Stimulated activated naive B cell treated with anti-CD40 and anti-IgM and Interleukin-4, amounts not matched to agents 10 μg/mL and 1 μg/mL and 100 μg/mL, for 72 hours (primary cell): Measurements from ENCODE around the gene FMO3.

Experiments used
- ATAC-seq, 2 donors: fragments of 150-1000 bp; cut with Tn5 transposase; replicated peaks; 2 replicates each; pipeline ENCODE4 v1.10.0; 2021; ENCODE audit warnings: moderate library complexity in 1 of 2
- DNase-seq: peaks from one replicate; pipeline ENCODE4 v3.0.0; 2021
- H3K27ac Mint-ChIP-seq: one replicate; pipeline ENCODE4 v1.8.0; 2022; ENCODE audit warnings: mild to moderate bottlenecking, mixed read lengths
- H3K27me3 Mint-ChIP-seq, 2 donors: one replicate each; pipeline ENCODE4 v1.8.0; 2022; ENCODE audit warnings: mixed read lengths in 2 of 2
- H3K36me3 Mint-ChIP-seq, 2 donors: one replicate each; pipeline ENCODE4 v1.8.0; 2022; ENCODE audit warnings: mixed read lengths in 2 of 2, mild to moderate bottlenecking in 1 of 2
- H3K4me1 Mint-ChIP-seq, 2 donors: one replicate each; pipeline ENCODE4 v1.8.0; 2022; ENCODE audit warnings: mixed read lengths in 2 of 2, mild to moderate bottlenecking in 1 of 2
- H3K4me3 Mint-ChIP-seq, 2 donors: one replicate each; pipeline ENCODE4 v1.8.0; 2022; ENCODE audit warnings: mild to moderate bottlenecking in 2 of 2, mixed read lengths in 2 of 2, moderate library complexity in 1 of 2
- H3K9me3 Mint-ChIP-seq, 2 donors: one replicate each; pipeline ENCODE4 v1.8.0; 2022; ENCODE audit warnings: mixed read lengths in 2 of 2, mild to moderate bottlenecking in 1 of 2

FMO3 gene

DNA sequence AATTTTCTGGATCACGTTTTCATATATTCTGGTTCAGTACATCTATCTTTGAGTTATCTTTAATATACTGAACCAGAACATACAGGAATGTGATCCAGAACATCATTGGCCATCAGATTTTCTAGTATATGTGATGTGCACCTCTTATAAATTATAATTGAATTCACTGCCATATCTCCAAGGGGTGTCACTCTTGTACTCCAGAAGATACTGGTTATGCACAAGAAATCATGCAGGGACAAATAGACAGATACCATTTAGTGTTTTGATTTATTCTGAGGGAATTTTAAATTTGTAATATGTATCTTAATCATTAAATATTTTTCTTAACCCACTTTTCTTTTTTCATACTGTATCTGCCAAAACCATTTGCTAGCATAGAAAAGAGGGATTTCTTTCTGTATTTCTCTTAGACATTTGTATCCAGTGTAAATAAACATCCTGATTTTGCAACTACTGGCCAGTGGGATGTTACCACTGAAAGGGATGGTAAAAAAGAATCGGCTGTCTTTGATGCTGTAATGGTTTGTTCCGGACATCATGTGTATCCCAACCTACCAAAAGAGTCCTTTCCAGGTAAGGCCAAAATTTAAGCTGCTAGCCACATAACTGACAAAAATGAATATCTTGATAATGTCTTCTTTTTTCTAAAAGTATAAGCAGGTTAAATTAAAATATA is 16.7 kb downstream of the FMO3 start:
- H3K4me1 Mint-ChIP-seq = no peaks in the 10 kb centered on the region
- no peaks in the 10 kb centered on the region for H3K9me3 Mint-ChIP-seq
- ATAC-seq (no peak), DNase-seq (no peak)
- no peak overlapping the region for H3K27ac Mint-ChIP-seq
- peaks cover 0 to 1% of the 10 kb centered on the region in 2 donors for H3K36me3 Mint-ChIP-seq
- H3K4me3 Mint-ChIP-seq = no peak overlapping the region
- peaks cover 0 to 3% of the 10 kb centered on the region in 2 donors for H3K27me3 Mint-ChIP-seq

DNA sequence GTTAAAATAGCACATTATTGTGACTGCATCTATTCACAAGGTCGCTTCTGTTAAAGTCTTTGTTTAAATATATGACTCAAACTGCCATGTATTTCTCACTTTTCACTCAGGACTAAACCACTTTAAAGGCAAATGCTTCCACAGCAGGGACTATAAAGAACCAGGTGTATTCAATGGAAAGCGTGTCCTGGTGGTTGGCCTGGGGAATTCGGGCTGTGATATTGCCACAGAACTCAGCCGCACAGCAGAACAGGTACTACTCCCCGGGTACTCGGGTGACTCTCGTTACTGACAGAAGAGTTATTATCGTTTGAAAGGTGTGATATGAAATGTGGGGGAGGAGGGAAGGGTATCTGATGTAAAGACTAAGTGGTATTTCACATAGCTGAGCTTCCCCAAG is 17.3 kb downstream of the FMO3 start:
- Mint-ChIP-seq H3K4me3 (no peak overlapping the region), H3K36me3 (peaks cover 0 to 1% of the 10 kb centered on the region in 2 donors), H3K4me1 (no peaks in the 10 kb centered on the region), H3K9me3 (no peaks in the 10 kb centered on the region), H3K27ac (no peak overlapping the region), H3K27me3 (peaks cover 0 to 3% of the 10 kb centered on the region in 2 donors)
- ATAC-seq = no peak
- no peak for DNase-seq

DNA sequence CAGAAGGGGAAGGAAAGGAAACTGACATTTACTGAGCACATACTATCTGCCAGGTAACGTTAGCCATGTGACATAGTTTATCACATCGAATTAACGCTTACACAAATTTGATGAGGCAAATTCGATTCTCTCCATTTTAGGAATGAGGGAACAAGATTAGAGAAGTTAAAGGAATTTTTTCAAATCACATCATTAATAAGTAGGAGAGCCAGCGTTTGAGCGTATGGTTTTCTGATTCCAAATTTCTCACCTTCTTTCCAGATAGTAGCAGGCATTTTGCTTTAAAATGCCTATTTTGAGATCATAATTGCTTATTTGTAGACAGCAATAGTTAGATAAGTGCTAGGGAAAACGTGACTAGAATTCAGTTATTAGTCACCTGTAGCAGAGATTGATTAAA is 19.3 kb downstream of the FMO3 start:
- no peak overlapping the region for H3K27ac Mint-ChIP-seq

DNA sequence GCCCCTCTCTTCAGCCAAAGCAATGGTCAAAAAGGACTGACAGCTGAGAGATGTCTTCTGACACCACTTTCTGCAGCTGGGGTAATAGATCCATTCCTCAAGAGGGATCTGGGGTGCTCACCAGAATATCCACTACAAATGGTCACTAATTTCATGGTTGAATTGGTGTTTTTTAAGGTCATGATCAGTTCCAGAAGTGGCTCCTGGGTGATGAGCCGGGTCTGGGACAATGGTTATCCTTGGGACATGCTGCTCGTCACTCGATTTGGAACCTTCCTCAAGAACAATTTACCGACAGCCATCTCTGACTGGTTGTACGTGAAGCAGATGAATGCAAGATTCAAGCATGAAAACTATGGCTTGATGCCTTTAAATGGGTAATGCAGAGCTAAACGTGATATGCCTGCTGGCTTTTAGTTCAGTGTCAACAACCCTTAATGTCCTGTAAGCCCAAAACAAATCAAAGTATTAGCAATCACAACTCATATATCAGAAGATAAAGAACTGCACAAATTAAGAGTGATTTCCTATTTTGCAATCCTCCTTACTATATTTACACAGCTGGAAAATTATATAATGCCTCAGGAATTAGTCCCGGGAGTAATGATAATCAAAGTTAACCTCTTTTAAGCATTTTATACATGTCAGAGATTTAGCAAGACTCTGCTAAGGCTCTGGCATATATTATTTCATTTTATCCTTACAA is 20.1 kb downstream of the FMO3 start:
- DNase-seq = no peak
- ATAC-seq = no peak
- Mint-ChIP-seq H3K36me3 (peaks cover 0 to 1% of the 10 kb centered on the region in 2 donors), H3K4me3 (no peak overlapping the region), H3K4me1 (no peaks in the 10 kb centered on the region), H3K9me3 (no peaks in the 10 kb centered on the region), H3K27ac (no peak overlapping the region), H3K27me3 (no peaks in the 10 kb centered on the region)

More for the DNA sequence above, 19.3 kb downstream of the FMO3 start:
- no peak overlapping the region for H3K4me3 Mint-ChIP-seq
- no peaks in the 10 kb centered on the region for H3K27me3 Mint-ChIP-seq
- H3K9me3 Mint-ChIP-seq = no peaks in the 10 kb centered on the region
- ATAC-seq (no peak), DNase-seq (no peak)
- peaks cover 0 to 1% of the 10 kb centered on the region in 2 donors for H3K36me3 Mint-ChIP-seq
- H3K4me1 Mint-ChIP-seq = no peaks in the 10 kb centered on the region

DNA sequence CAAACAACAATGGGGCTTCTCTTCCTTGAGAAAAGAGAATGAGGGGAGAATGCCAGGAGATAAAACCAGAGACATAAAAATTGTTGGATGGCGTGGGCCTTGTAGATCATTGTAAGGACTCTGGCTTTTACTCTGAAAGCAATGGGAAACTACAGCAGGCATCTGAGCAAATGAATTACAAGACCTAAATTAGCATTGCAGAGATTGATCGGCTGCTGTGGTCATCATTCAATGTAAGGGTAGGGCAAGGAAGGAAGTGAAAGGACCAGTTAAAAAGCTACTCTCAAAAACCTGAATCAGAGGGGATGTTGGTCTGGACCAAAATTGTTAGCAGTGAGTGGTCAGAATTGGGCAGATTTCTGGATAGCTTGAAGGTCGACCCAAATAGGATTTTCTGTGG is 21.4 kb downstream of the FMO3 start:
- Mint-ChIP-seq H3K36me3 (peaks cover 0 to 1% of the 10 kb centered on the region in 2 donors), H3K27ac (no peak overlapping the region), H3K4me3 (no peak overlapping the region), H3K4me1 (no peaks in the 10 kb centered on the region), H3K27me3 (no peaks in the 10 kb centered on the region), H3K9me3 (no peaks in the 10 kb centered on the region)
- ATAC-seq = no peak
- DNase-seq = no peak

DNA sequence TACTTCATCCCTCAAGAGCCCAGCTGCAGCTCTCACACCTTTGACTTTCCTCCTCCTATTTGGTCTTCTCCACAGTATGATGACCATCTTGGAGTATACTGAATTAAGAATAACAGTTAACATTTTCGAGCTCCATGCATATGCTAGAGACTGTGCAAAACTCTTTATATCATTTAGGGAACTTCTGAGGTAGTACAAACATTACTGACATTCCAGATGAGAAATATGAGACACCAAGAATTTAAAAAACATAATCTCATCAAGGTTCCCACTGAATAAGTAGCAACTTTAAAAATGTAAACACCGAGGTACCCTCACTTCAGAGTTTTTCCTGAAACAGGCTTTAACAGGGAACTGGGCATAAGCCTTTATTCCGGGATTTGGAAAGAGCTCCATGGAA is 22.7 kb downstream of the FMO3 start:
- ATAC-seq = no peak

DNA sequence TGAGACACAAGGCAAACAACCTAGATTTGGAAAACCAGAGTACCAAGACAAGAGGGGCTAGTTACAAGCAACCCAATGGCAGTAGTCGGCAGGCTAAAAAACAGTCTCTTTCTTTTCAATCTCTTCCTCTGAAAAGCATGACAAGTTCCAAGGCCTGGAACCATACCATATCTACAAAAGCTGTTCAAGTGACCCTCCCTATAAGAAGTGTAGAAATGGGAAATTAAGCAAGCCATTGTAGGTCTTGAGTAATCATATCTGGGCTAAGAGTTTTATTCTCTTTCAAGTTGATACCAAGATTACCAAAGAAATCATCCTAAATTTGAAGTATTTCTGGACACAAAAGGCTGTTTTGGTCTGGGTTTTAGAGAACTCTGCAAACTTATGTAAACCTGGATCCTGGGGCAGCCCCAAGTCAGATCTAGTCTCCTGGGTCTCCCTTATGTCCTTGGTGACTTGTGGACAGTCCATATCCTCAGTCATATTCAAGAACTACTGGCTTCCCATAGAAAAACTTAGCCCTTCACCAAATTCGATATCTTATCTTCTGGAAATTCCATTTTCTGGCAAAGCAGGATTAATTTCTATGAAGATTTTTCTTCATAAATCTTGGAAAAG is 24.7 kb downstream of the FMO3 start:
- peaks cover 0 to 1% of the 10 kb centered on the region in 2 donors for H3K36me3 Mint-ChIP-seq
- no peaks in the 10 kb centered on the region for H3K9me3 Mint-ChIP-seq
- no peak overlapping the region for H3K4me3 Mint-ChIP-seq
- DNase-seq = no peak
- H3K4me1 Mint-ChIP-seq = no peaks in the 10 kb centered on the region
- peaks cover 0 to 3% of the 10 kb centered on the region in 2 donors for H3K27me3 Mint-ChIP-seq
- no peak for ATAC-seq
- H3K27ac Mint-ChIP-seq = no peak overlapping the region

More for the DNA sequence above, 22.7 kb downstream of the FMO3 start:
- no peak for DNase-seq
- H3K36me3 Mint-ChIP-seq = peaks cover 0 to 1% of the 10 kb centered on the region in 2 donors
- H3K27ac Mint-ChIP-seq = no peak overlapping the region
- H3K9me3 Mint-ChIP-seq = no peaks in the 10 kb centered on the region
- H3K4me3 Mint-ChIP-seq = no peak overlapping the region
- no peaks in the 10 kb centered on the region for H3K27me3 Mint-ChIP-seq
- H3K4me1 Mint-ChIP-seq = no peaks in the 10 kb centered on the region

DNA sequence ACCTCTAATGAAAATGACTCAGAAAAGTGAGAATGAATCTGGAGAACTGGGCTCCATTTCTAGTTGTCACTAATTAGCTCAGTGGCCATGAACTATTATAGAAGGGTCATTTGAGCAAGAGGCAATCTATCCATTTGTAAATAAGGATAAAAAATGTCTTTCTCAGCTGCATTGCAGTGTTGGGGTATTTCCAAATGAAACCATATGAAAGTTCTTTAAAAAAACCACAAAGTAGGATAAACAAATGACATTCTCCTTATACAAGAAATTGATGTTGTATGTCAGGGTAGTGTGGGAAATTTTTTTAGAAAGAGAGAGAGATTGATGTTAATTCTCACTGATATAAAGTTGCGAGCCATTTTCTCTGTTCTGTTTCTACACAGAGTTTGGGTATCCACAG is 26.0 kb downstream of the FMO3 start:
- H3K4me3 Mint-ChIP-seq = no peak overlapping the region
- H3K9me3 Mint-ChIP-seq = no peaks in the 10 kb centered on the region
- ATAC-seq (no peak), DNase-seq (no peak)
- H3K36me3 Mint-ChIP-seq = peaks cover 0 to 1% of the 10 kb centered on the region in 2 donors
- H3K27me3 Mint-ChIP-seq = peaks cover 0 to 3% of the 10 kb centered on the region in 2 donors
- H3K27ac Mint-ChIP-seq = no peak overlapping the region
- H3K4me1 Mint-ChIP-seq = no peaks in the 10 kb centered on the region

DNA sequence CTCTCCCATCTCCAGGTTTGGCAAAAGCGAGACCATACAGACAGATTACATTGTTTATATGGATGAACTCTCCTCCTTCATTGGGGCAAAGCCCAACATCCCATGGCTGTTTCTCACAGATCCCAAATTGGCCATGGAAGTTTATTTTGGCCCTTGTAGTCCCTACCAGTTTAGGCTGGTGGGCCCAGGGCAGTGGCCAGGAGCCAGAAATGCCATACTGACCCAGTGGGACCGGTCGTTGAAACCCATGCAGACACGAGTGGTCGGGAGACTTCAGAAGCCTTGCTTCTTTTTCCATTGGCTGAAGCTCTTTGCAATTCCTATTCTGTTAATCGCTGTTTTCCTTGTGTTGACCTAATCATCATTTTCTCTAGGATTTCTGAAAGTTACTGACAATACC is 26.4 kb downstream of the FMO3 start:
- Mint-ChIP-seq H3K4me1 (no peaks in the 10 kb centered on the region), H3K36me3 (peaks cover 0 to 3% of the 10 kb centered on the region in 2 donors), H3K27ac (no peak overlapping the region), H3K4me3 (no peak overlapping the region), H3K9me3 (peaks cover 0 to 2% of the 10 kb centered on the region in 2 donors), H3K27me3 (peaks cover 0 to 3% of the 10 kb centered on the region in 2 donors)
- ATAC-seq (no peak), DNase-seq (no peak)

DNA sequence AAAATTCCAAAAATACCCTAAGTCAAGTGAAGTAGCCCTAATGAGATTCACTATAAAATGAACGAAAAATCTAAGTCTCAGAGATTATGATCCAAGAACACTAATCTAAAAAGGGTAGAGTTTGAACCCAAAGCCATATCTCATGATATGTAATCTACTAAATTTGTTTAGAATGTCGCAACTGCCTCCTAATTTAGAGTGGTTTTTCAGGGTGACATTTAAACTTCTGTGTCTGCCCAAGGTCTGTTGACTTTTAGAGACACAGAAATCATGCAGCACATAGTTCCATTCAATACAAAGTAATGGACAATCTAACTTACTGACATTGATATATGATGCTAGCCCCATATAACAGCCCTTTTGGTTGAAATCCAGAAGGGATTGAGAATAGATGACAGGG is 28.9 kb downstream of the FMO3 start:
- DNase-seq (no peak), ATAC-seq (no peak)
- H3K27me3 Mint-ChIP-seq = peaks cover 0 to 3% of the 10 kb centered on the region in 2 donors
- H3K27ac Mint-ChIP-seq = no peak overlapping the region
- H3K4me3 Mint-ChIP-seq = no peak overlapping the region
- H3K9me3 Mint-ChIP-seq = peaks cover 0 to 3% of the 10 kb centered on the region in 2 donors
- H3K4me1 Mint-ChIP-seq = no peaks in the 10 kb centered on the region
- H3K36me3 Mint-ChIP-seq = peaks cover 0 to 2% of the 10 kb centered on the region in 2 donors

DNA sequence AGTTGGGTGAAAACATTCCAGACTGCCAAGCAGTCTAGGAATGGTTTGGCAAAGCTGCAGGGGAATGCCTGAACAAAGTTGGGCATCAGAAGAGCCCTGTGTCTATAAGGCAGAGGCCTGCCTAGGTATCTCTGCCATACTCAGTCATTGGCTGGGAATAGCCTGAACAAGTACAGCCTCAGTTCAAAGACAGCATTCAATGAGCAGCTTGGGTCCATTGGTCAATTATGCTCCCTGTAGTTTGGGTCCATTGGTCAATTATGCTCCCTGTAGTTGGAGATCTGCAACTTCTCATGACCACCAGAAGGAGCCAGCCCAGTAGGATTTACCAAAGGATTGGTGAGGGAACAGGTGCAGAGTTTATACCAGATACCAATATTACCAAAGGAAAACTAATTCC is 31.6 kb downstream of the FMO3 start:
- ATAC-seq = no peak
- DNase-seq = no peak
- Mint-ChIP-seq H3K4me1 (no peaks in the 10 kb centered on the region), H3K4me3 (no peak overlapping the region), H3K27ac (no peak overlapping the region), H3K9me3 (peaks cover 0 to 5% of the 10 kb centered on the region in 2 donors), H3K27me3 (peaks cover 0 to 3% of the 10 kb centered on the region in 2 donors), H3K36me3 (peaks cover 0 to 2% of the 10 kb centered on the region in 2 donors)

DNA sequence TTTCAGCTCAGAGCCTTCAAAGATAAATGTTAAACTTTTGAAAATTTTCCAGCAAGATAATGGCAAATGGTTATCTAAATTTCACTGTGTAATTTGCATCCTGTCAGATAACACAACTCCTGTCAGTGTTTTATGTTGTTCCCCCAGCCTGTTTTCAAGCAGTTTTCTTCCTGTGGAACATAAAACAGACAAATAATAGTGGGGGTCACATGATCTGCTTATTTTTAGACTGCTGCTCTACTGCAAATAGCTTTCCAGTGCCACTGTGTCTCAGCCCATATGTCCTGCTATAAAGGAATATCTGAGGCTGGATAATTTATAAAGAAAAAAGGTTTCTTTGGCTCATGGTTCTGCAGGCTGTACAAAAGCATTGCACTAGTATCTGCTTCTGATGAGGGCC is 32.2 kb downstream of the FMO3 start:
- no peak overlapping the region for H3K27ac Mint-ChIP-seq

DNA sequence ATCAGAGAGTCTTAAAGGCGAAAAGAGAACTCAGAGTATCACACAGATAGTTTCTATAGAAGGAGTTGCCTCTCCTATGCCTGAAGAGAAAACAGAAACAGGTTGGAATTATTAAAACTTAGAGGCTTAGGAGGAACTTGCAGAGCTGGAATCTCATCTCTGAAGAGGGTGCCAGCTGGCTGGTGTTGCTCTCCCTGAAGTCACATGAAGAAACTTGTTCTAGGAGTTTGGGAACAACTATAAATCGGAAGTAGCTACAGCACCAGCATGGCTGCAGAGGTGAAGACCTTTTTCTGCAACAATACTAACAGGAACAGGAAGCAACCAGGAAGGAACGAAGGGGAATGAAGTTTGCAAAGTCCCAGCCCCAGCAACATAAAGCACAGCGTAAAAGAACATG is 35.8 kb downstream of the FMO3 start:
- H3K36me3 Mint-ChIP-seq = peaks cover 4 to 7% of the 10 kb centered on the region in 2 donors
- no peak for DNase-seq
- no peak overlapping the region for H3K27ac Mint-ChIP-seq
- peaks cover 9 to 17% of the 10 kb centered on the region in 2 donors for H3K9me3 Mint-ChIP-seq
- H3K27me3 Mint-ChIP-seq = no peaks in the 10 kb centered on the region
- H3K4me1 Mint-ChIP-seq = no peaks in the 10 kb centered on the region
- no peak for ATAC-seq
- no peak overlapping the region for H3K4me3 Mint-ChIP-seq

More for the DNA sequence above, 32.2 kb downstream of the FMO3 start:
- Mint-ChIP-seq H3K27me3 (peaks cover 0 to 3% of the 10 kb centered on the region in 2 donors), H3K4me1 (no peaks in the 10 kb centered on the region), H3K4me3 (no peak overlapping the region), H3K36me3 (peaks cover 0 to 2% of the 10 kb centered on the region in 2 donors), H3K9me3 (peaks cover 0 to 7% of the 10 kb centered on the region in 2 donors)
- ATAC-seq = no peak
- no peak for DNase-seq

DNA sequence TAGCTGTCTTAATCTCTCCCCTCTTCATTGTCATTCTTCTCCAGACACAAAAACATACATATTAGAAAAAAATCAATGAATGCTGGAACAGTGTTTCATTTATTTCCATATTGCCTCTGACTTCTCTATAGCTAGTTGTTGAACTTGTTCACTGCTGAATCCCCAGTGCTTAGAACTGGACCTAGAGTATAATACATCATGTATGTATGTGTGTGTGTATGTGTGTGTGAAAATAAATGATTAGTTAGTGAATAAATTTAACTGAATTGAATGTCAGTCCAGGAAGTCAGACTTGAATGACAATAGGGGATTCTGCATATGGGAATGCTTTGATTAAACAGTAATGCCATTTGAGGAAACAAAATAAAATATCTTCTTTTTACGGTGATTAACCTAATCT is 36.4 kb downstream of the FMO3 start:
- Mint-ChIP-seq H3K4me1 (no peaks in the 10 kb centered on the region), H3K36me3 (peaks cover 2 to 7% of the 10 kb centered on the region in 2 donors), H3K4me3 (no peak overlapping the region), H3K9me3 (peaks cover 9 to 15% of the 10 kb centered on the region in 2 donors), H3K27ac (no peak overlapping the region), H3K27me3 (no peaks in the 10 kb centered on the region)
- DNase-seq (no peak), ATAC-seq (no peak)

DNA sequence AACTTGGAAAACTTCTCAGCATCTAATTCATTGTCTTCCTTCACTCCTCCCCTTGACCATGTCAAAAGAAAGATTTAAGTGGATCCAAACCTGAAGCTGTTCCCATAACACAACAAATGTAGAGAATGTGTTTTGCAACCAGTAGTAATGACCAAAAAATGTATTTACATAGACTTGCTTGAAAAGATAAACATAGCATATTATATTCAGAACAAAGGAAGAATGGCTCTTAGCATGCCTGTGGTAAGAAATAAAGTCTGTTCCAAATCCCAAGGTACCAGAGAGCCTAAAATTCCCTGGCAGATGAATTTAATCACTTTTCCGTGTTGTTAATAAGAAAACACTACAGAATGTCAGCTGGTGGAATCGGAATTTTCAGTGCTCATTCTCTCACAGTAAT is 36.8 kb downstream of the FMO3 start:
- H3K4me1 Mint-ChIP-seq = no peaks in the 10 kb centered on the region
- no peak for ATAC-seq
- peaks cover 9 to 16% of the 10 kb centered on the region in 2 donors for H3K9me3 Mint-ChIP-seq
- peaks cover 2 to 7% of the 10 kb centered on the region in 2 donors for H3K36me3 Mint-ChIP-seq
- no peak overlapping the region for H3K4me3 Mint-ChIP-seq
- no peaks in the 10 kb centered on the region for H3K27me3 Mint-ChIP-seq
- DNase-seq = no peak
- no peak overlapping the region for H3K27ac Mint-ChIP-seq
